ENCODE results near the gene TRIM41. TPM values are rescaled to one million over a fixed set of nuclear protein-coding genes. Genes with fewer than 3 reads are reported as not detected.
"Not testable (repeated sequence)": the region's sequence is repeated elsewhere in the genome, so short reads cannot be mapped to it uniquely, and the experiment has no call there.

TRIM41 gene
- total RNA-seq, 2 donors from 2014 or later: 29.5 to 50.6 TPM

- peaks cover 2 to 3% of the 10 kb centered on the region in 2 donors for H3K4me1 Mint-ChIP-seq (ENCODE audit: low read depth in 2 of 2)
- H3K9me3 Mint-ChIP-seq: no peaks in the 10 kb centered on the region
- no peaks in the 10 kb centered on the region for H3K36me3 Mint-ChIP-seq
- H3K27me3 Mint-ChIP-seq: peaks cover 6 to 13% of the 10 kb centered on the region in 2 donors
- no peak overlapping the region for H3K4me3 Mint-ChIP-seq
- no peak overlapping the region for H3K27ac Mint-ChIP-seq
- ATAC-seq: no peak
- DNase-seq (ENCODE audit: low spot score): no peak
Observed at GRCh38 chr5:181198905-181199519, 24.1 kb upstream of the TRIM41 start.

GRCh38 chr5:181199881-181200638 is 23.0 kb upstream of the TRIM41 start:
- H3K4me1 Mint-ChIP-seq (ENCODE audit: low read depth in 2 of 2): peaks cover 5% of the 10 kb centered on the region in 2 donors
- H3K9me3 Mint-ChIP-seq: no peaks in the 10 kb centered on the region
- no peak overlapping the region for H3K4me3 Mint-ChIP-seq
- H3K36me3 Mint-ChIP-seq: no peaks in the 10 kb centered on the region
- ATAC-seq: no peak
- H3K27me3 Mint-ChIP-seq: peaks cover 8 to 13% of the 10 kb centered on the region in 2 donors
- H3K27ac Mint-ChIP-seq: no peak overlapping the region
- no peak for DNase-seq (ENCODE audit: low spot score)

GRCh38 chr5:181200816-181201215 is 22.3 kb upstream of the TRIM41 start:
- Mint-ChIP-seq H3K36me3 (peaks cover 2% of the 10 kb centered on the region), H3K9me3 (no peaks in the 10 kb centered on the region), H3K27ac (no peak overlapping the region), H3K4me3 (no peak overlapping the region), H3K27me3 (peaks cover 10 to 20% of the 10 kb centered on the region in 2 donors), H3K4me1 (ENCODE audit: low read depth in 2 of 2) (peaks cover 10% of the 10 kb centered on the region in 2 donors)
- no peak for ATAC-seq
- DNase-seq (ENCODE audit: low spot score): no peak

GRCh38 chr5:181203093-181203711 is 19.9 kb upstream of the TRIM41 start:
- H3K4me3 Mint-ChIP-seq: peak overlapping the region; percentile 68
- H3K36me3 Mint-ChIP-seq: peaks cover 16% of the 10 kb centered on the region
- H3K4me1 Mint-ChIP-seq (ENCODE audit: low read depth in 2 of 2): peaks cover 33% of the 10 kb centered on the region in 2 donors
- H3K9me3 Mint-ChIP-seq: no peaks in the 10 kb centered on the region
- DNase-seq (ENCODE audit: low spot score) (no peak), ATAC-seq (no peak)
- peaks cover 14 to 30% of the 10 kb centered on the region in 2 donors for H3K27me3 Mint-ChIP-seq
- no peak overlapping the region for H3K27ac Mint-ChIP-seq

GRCh38 chr5:181203777-181204112 is 19.3 kb upstream of the TRIM41 start:
- Mint-ChIP-seq H3K27ac (peak overlapping the region in 1 of 2 donors; percentile 24), H3K4me1 (ENCODE audit: low read depth in 2 of 2) (peaks cover 35 to 36% of the 10 kb centered on the region in 2 donors), H3K4me3 (peak overlapping the region; percentile 68), H3K9me3 (no peaks in the 10 kb centered on the region), H3K36me3 (peaks cover 16% of the 10 kb centered on the region), H3K27me3 (peaks cover 14 to 30% of the 10 kb centered on the region in 2 donors)
- DNase-seq (ENCODE audit: low spot score) (no peak), ATAC-seq (no peak)

- no peak for ATAC-seq
- Mint-ChIP-seq H3K27ac (peak overlapping the region in 1 of 2 donors; percentile 24), H3K4me1 (ENCODE audit: low read depth in 2 of 2) (peaks cover 35 to 36% of the 10 kb centered on the region in 2 donors), H3K36me3 (peaks cover 16% of the 10 kb centered on the region), H3K4me3 (peak overlapping the region; percentile 68), H3K27me3 (peaks cover 14 to 30% of the 10 kb centered on the region in 2 donors), H3K9me3 (no peaks in the 10 kb centered on the region)
- DNase-seq (ENCODE audit: low spot score): no peak
Observed at GRCh38 chr5:181204113-181204825, 18.8 kb upstream of the TRIM41 start.

GRCh38 chr5:181204826-181205760 is 18.0 kb upstream of the TRIM41 start, which contains the start of gene TRIM7:
Gene TRIM7, minus strand, starts transcription at chr5:181205196. Its CDS starts 86 bp downstream, at chr5:181205110.
- Mint-ChIP-seq H3K36me3 (peaks cover 16% of the 10 kb centered on the region), H3K27me3 (peaks cover 14 to 30% of the 10 kb centered on the region in 2 donors), H3K4me1 (ENCODE audit: low read depth in 2 of 2) (peaks cover 35 to 36% of the 10 kb centered on the region in 2 donors), H3K27ac (peak within 1 kb of the TSS; percentile 94 to 96), H3K4me3 (peak within 1 kb of the TSS; percentile 98), H3K9me3 (no peaks in the 10 kb centered on the region)
- no peak for ATAC-seq
- DNase-seq (ENCODE audit: low spot score): no peak

- peak overlapping the region; percentile 98 for H3K4me3 Mint-ChIP-seq
- ATAC-seq (no peak), DNase-seq (ENCODE audit: low spot score) (no peak)
- peaks cover 35 to 36% of the 10 kb centered on the region in 2 donors for H3K4me1 Mint-ChIP-seq (ENCODE audit: low read depth in 2 of 2)
- H3K27me3 Mint-ChIP-seq: peaks cover 14 to 30% of the 10 kb centered on the region in 2 donors
- H3K27ac Mint-ChIP-seq: peak overlapping the region; percentile 94 to 96
- no peaks in the 10 kb centered on the region for H3K9me3 Mint-ChIP-seq
- H3K36me3 Mint-ChIP-seq: peaks cover 16% of the 10 kb centered on the region
Observed at GRCh38 chr5:181205761-181206649, 17.1 kb upstream of the TRIM41 start.

- H3K4me3 Mint-ChIP-seq: peak overlapping the region; percentile 98
- ATAC-seq: peak; percentile 77
- H3K27me3 Mint-ChIP-seq: peaks cover 14 to 26% of the 10 kb centered on the region in 2 donors
- H3K36me3 Mint-ChIP-seq: peaks cover 16% of the 10 kb centered on the region
- DNase-seq (ENCODE audit: low spot score): peak; percentile 80
- H3K9me3 Mint-ChIP-seq: no peaks in the 10 kb centered on the region
- H3K4me1 Mint-ChIP-seq (ENCODE audit: low read depth in 2 of 2): peaks cover 35 to 36% of the 10 kb centered on the region in 2 donors
- peak overlapping the region; percentile 94 to 96 for H3K27ac Mint-ChIP-seq
Observed at GRCh38 chr5:181207214-181207959, 15.7 kb upstream of the TRIM41 start.

- Mint-ChIP-seq H3K27ac (peak overlapping the region; percentile 94 to 96), H3K4me3 (peak overlapping the region; percentile 98), H3K9me3 (no peaks in the 10 kb centered on the region), H3K27me3 (peaks cover 14 to 25% of the 10 kb centered on the region in 2 donors), H3K4me1 (ENCODE audit: low read depth in 2 of 2) (peaks cover 35 to 36% of the 10 kb centered on the region in 2 donors), H3K36me3 (peaks cover 16% of the 10 kb centered on the region)
- ATAC-seq (no peak), DNase-seq (ENCODE audit: low spot score) (no peak)
Observed at GRCh38 chr5:181207960-181208253, 15.2 kb upstream of the TRIM41 start.

GRCh38 chr5:181209006-181209405 is 14.1 kb upstream of the TRIM41 start:
- not testable (repeated sequence) for H3K27ac Mint-ChIP-seq

More at GRCh38 chr5:181209006-181209405, 14.1 kb upstream of the TRIM41 start:
- DNase-seq (ENCODE audit: low spot score); H3K9me3 Mint-ChIP-seq; H3K4me3 Mint-ChIP-seq; ATAC-seq: not testable (repeated sequence)
- H3K4me1 Mint-ChIP-seq (ENCODE audit: low read depth in 2 of 2): peaks cover 35% of the 10 kb centered on the region in 2 donors
- H3K27me3 Mint-ChIP-seq: peaks cover 15 to 17% of the 10 kb centered on the region in 2 donors
- H3K36me3 Mint-ChIP-seq: peaks cover 16% of the 10 kb centered on the region

Measured in natural killer cell treated with Interleukin-12 subunit alpha and Interleukin-12 subunit beta and Interleukin-15 and Interleukin-18, amount 100 ng/mL, for 72 hours (primary cell).